ENCODE measurements around the gene PLGRKT. TPM values are rescaled to one million over a fixed set of nuclear protein-coding genes. Genes with fewer than 3 reads are reported as not detected.

Gene PLGRKT
- total RNA-seq, 2 donors from 2014 or later = 55.9 to 56.2 TPM

DNA sequence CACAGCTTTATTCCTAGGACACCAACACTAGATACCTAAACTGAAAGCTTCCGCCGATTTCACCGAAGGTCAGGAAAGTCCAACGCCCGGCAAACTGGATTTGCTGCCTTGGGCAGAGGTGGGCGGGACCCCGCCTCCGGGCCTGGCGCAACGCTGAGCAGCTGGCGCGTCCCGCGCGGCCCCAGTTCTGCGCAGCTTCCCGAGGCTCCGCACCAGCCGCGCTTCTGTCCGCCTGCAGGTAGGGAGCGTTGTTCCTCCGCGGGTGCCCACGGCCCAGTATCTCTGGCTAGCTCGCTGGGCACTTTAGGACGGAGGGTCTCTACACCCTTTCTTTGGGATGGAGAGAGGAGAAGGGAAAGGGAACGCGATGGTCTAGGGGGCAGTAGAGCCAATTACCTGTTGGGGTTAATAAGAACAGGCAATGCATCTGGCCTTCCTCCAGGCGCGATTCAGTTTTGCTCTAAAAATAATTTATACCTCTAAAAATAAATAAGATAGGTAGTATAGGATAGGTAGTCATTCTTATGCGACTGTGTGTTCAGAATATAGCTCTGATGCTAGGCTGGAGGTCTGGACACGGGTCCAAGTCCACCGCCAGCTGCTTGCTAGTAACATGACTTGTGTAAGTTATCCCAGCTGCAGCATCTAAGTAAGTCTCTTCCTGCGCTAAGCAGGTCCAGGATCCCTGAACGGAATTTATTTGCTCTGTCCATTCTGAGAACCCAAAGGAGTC, 12.8 kb upstream of the PLGRKT start, which contains the start of gene CD274:
CD274 (plus strand) TSS at position 184 of the 733 bp plus-strand sequence. CDS start 5,572 bp downstream, outside the sequence.
- TF ChIP-seq, protein P1, sequence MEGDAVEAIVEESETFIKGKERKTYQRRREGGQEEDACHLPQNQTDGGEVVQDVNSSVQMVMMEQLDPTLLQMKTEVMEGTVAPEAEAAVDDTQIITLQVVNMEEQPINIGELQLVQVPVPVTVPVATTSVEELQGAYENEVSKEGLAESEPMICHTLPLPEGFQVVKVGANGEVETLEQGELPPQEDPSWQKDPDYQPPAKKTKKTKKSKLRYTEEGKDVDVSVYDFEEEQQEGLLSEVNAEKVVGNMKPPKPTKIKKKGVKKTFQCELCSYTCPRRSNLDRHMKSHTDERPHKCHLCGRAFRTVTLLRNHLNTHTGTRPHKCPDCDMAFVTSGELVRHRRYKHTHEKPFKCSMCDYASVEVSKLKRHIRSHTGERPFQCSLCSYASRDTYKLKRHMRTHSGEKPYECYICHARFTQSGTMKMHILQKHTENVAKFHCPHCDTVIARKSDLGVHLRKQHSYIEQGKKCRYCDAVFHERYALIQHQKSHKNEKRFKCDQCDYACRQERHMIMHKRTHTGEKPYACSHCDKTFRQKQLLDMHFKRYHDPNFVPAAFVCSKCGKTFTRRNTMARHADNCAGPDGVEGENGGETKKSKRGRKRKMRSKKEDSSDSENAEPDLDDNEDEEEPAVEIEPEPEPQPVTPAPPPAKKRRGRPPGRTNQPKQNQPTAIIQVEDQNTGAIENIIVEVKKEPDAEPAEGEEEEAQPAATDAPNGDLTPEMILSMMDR (IDR thresholded peaks at IDR 0.05) = peak; percentile 61
- intact Hi-C loops (cut with DNase I) = loop anchor here (5.0 kb wide), 1 partner anchor 137 kb away; no protein-coding TSS in a partner anchor

DNA sequence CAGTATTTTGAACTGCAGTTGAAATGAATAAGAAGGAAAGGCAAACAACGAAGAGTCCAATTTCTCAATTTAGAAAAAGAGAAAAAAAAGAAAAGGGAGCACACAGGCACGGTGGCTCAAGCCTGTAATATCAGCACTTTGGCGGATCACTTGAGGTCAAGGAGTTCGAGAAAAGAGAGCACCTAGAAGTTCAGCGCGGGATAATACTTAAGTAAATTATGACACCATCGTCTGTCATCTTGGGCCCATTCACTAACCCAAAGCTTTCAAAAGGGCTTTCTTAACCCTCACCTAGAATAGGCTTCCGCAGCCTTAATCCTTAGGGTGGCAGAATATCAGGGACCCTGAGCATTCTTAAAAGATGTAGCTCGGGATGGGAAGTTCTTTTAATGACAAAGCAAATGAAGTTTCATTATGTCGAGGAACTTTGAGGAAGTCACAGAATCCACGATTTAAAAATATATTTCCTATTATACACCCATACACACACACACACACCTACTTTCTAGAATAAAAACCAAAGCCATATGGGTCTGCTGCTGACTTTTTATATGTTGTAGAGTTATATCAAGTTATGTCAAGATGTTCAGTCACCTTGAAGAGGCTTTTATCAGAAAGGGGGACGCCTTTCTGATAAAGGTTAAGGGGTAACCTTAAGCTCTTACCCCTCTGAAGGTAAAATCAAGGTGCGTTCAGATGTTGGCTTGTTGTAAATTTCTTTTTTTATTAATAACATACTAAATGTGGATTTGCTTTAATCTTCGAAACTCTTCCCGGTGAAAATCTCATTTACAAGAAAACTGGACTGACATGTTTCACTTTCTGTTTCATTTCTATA, 12.0 kb upstream of the PLGRKT start:
- H3K27me3 ChIP-seq = no peaks in the 10 kb centered on the region
- H3K4me3 ChIP-seq = peak overlapping the region; percentile 49
- no peak for DNase-seq
- H3K36me3 ChIP-seq = no peaks in the 10 kb centered on the region
- H3K27ac ChIP-seq = peak overlapping the region; percentile 94
- H3K9ac ChIP-seq (ENCODE audit: low read depth in 2 of 2, low read length in 2 of 2) = peak overlapping the region; percentile 75
- no peaks in the 10 kb centered on the region for H3K4me1 ChIP-seq
- TF ChIP-seq, protein P1 (IDR thresholded peaks at IDR 0.05) = no peak
- intact Hi-C loops (cut with DNase I) = loop anchor here (5.0 to 10.0 kb wide), 2 partner anchors 138 to 695 kb away; no protein-coding TSS in a partner anchor
- no peaks in the 10 kb centered on the region for H3K9me3 ChIP-seq

More for the DNA sequence above, 12.8 kb upstream of the PLGRKT start, which contains the start of gene CD274:
- Histone ChIP-seq H3K9me3 (no peaks in the 10 kb centered on the region), H3K36me3 (no peaks in the 10 kb centered on the region), H3K9ac (ENCODE audit: low read depth in 2 of 2, low read length in 2 of 2) (peak within 1 kb of the TSS; percentile 75), H3K27ac (peak within 1 kb of the TSS; percentile 94), H3K4me1 (no peaks in the 10 kb centered on the region), H3K4me3 (peak within 1 kb of the TSS; percentile 49), H3K27me3 (no peaks in the 10 kb centered on the region)
- peak; percentile 94 for DNase-seq

DNA sequence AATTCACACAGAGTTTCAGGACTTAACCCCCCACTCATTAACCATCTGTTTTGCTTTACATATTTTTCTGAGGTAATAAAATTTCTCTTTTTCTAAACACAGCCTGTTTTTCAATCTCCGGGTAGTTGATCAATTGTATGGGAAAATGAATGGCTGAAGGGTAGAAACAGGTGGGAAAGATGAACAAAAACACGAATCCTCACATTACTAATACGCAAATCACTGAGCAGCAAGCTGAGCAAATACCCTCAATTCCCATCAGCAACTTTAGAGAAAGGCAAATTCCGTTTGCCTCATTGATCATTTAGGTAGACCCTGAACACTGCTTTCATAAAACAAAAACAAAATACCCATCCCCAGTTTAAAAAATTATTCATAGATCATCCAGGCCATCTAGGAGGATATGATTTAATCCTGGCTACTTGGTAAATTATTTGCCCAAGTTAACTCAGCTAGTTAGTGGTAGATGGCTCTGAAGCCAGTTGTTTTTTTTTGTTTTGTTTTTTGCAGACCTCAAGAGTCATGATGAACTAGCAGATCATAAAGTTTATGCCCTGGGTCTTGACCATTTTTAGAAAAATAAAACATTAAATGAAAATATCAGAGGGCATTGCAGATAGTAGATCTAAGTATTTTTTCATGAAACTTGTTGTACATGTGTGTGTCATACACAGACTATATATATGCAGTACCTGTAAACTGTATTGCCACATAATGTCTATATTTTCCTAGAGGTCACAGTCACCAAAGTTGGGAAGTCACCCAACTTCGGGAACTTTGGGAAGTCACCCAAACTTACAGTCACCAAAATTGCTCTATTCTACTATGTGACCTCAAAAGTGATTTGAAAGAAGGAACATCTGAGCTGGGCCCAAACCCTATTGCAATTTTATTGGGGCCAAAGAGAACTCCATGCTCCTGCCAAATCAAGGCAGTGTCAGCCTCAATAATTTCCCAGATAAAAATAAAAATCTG, 11.0 kb upstream of the PLGRKT start:
- Histone ChIP-seq H3K9me3 (no peaks in the 10 kb centered on the region), H3K27ac (no peak overlapping the region), H3K27me3 (no peaks in the 10 kb centered on the region), H3K4me3 (no peak overlapping the region), H3K4me1 (no peaks in the 10 kb centered on the region), H3K36me3 (no peaks in the 10 kb centered on the region), H3K9ac (ENCODE audit: low read depth in 2 of 2, low read length in 2 of 2) (no peak overlapping the region)
- intact Hi-C loops (cut with DNase I) = loop anchor here (10.0 kb wide), 1 partner anchor 694 kb away; no protein-coding TSS in a partner anchor
- TF ChIP-seq, protein P1 (IDR thresholded peaks at IDR 0.05) = no peak
- no peak for DNase-seq

DNA sequence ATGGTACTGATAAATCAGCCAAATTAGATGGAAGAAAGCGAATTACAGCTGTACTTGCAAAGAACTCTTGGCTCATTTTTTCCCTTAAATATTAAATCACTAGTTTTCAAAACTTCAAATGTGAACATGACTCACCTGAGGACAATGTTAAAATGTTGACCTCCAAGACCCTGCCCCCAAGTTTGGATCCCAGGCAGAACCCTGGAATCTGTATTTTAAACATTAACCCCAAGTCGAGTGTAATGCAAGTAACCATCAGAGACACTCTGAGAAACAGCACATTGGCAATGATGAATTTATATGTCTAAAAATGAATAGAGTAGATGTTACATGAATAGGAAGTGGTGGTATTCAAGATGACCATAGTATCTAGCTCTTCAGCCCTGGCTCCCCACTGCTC, 10.3 kb upstream of the PLGRKT start:
- DNase-seq = no peak
- intact Hi-C loops (cut with DNase I) = loop anchor here (10.0 kb wide), 1 partner anchor 693 kb away; no protein-coding TSS in a partner anchor
- Histone ChIP-seq H3K36me3 (no peaks in the 10 kb centered on the region), H3K4me1 (no peaks in the 10 kb centered on the region), H3K27me3 (no peaks in the 10 kb centered on the region), H3K9ac (ENCODE audit: low read depth in 2 of 2, low read length in 2 of 2) (no peak overlapping the region), H3K27ac (no peak overlapping the region), H3K4me3 (no peak overlapping the region), H3K9me3 (no peaks in the 10 kb centered on the region)
- TF ChIP-seq, protein P1 (IDR thresholded peaks at IDR 0.05) = no peak

Data from colonic mucosa (tissue), 4 donors.